Fibroblast of the aortic adventitia (primary cell): ENCODE results near the gene EFNA5. TPM values are rescaled to one million over a fixed set of nuclear protein-coding genes. Genes with fewer than 3 reads are reported as not detected.
A peak's percentile ranks its signal among the peaks of the same experiment; 100 is the strongest.

ENCODE experiments used
- DNase-seq: peaks from one replicate; pipeline ENCODE4 v3.0.0-alpha.2; 2010; ENCODE audit warnings: low read depth
- H3K4me3 ChIP-seq: 2 replicates; pipeline ENCODE4 v1.5.1; 2011; ENCODE audit warnings: low read depth, mild to moderate bottlenecking, control low read depth, low read length, moderate library complexity
- total RNA-seq: library from RNA; depleted of rRNA; stranded (reverse); fragments of >200 nt; gene quantifications from 2 replicates; pipeline ENCODE4 v1.2.3, GENCODE V29; 2012; ENCODE audit warnings: low replicate concordance
- TF ChIP-seq, protein P1 (sequence below): IDR thresholded peaks from 2 replicates; pipeline ENCODE4 v1.5.1; 2011; ENCODE audit warnings: mild to moderate bottlenecking, low read length, control low read depth, inconsistent platforms; ENCODE audit not compliant: insufficient read depth

EFNA5 gene
- total RNA-seq, 1 donor, result 33.1 TPM

DNA sequence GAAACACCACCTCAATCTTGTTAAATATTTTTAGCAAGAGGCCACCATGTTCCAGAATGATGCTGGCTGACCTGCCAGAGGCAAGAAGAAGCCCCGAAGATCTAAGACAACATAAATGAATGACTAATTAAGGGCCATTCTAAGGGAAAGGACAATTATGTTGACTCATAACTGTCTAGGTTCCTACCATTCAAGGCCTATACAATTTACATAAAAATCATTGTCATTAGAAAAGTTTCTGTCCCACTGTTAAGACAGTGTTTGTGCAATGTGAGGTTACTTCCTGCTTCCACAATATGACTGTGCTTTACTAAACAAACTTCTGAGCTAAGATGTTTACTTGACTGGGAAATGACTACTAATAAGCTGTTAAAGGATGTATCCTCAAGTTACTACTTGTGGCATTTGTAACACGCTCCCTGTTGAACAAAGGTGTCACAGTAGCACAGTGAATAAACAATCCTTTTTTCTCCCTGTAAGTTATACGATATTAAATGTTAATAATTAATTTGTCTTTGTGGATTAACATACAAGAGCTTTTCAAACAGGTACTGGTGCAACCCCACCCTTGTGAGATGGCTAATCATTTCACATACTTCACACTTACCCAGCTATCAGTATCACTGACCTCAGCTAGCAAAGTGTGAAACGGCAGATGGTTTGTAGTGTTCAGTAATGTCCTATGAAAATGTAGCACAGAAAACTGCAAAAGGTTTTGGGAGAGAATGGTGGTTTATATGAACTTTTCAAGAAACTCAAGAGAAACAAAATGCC lies 195.8 kb downstream of the EFNA5 start:
- H3K4me3 ChIP-seq, result no peak overlapping the region
- DNase-seq, result no peak
- TF ChIP-seq, protein P1, sequence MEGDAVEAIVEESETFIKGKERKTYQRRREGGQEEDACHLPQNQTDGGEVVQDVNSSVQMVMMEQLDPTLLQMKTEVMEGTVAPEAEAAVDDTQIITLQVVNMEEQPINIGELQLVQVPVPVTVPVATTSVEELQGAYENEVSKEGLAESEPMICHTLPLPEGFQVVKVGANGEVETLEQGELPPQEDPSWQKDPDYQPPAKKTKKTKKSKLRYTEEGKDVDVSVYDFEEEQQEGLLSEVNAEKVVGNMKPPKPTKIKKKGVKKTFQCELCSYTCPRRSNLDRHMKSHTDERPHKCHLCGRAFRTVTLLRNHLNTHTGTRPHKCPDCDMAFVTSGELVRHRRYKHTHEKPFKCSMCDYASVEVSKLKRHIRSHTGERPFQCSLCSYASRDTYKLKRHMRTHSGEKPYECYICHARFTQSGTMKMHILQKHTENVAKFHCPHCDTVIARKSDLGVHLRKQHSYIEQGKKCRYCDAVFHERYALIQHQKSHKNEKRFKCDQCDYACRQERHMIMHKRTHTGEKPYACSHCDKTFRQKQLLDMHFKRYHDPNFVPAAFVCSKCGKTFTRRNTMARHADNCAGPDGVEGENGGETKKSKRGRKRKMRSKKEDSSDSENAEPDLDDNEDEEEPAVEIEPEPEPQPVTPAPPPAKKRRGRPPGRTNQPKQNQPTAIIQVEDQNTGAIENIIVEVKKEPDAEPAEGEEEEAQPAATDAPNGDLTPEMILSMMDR, result no peak

DNA sequence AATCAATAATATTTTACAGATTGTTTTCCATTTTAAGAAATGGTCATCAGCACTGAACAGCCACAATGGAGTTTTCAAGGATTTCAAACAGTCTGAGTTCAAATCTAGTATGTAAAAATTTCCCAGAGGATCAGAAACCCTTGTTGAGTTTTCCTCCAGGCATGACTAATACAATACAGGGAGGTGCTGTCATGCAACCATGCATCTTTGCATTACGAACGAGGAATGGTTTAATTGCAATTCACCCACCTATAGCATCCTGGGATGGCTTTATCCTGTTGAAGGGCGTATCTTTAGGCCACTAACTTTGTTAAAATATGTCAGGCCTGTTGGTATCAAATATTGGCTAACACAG lies 196.4 kb downstream of the EFNA5 start:
- H3K4me3 ChIP-seq, result no peak overlapping the region
- DNase-seq, result no peak
- TF ChIP-seq, protein P1, result no peak

DNA sequence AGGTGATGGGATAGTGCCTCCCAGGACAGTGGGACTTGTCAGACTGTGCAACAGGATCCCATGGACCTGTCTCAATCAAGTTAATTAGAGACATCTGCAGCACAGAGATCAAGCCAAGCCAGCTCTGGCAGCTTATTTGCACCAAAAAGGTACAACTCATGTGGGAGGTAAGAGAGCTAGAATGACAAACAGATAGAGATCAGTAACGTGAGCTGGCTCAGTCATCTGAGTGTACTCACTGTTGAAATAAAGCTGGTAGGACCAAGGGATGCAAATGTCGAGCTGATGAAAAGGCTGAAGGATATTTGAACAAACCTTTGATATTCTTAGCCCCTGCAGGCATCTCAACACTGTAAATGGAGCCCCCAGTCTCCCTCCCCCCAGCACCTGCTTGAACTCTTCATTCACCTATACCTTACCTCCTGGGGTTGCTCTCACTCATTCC lies 198.1 kb downstream of the EFNA5 start:
- TF ChIP-seq, protein P1, result no peak
- DNase-seq, result no peak
- H3K4me3 ChIP-seq, result no peak overlapping the region

DNA sequence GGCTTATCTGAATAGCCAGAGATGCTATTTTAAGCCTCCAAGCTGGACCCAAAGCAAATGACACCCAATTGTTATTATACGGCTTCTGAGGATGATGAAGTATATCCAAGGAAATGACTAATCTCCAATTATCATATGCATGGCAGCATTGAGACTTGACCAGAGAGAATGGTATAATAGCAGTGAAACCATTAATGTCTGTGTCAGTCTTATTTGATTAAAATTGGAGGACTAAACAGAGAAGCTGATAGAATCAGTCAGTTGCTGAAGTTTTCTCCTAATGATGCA lies 200.5 kb downstream of the EFNA5 start:
- TF ChIP-seq, protein P1, result no peak
- DNase-seq, result peak; percentile 15
- H3K4me3 ChIP-seq, result no peak overlapping the region

DNA sequence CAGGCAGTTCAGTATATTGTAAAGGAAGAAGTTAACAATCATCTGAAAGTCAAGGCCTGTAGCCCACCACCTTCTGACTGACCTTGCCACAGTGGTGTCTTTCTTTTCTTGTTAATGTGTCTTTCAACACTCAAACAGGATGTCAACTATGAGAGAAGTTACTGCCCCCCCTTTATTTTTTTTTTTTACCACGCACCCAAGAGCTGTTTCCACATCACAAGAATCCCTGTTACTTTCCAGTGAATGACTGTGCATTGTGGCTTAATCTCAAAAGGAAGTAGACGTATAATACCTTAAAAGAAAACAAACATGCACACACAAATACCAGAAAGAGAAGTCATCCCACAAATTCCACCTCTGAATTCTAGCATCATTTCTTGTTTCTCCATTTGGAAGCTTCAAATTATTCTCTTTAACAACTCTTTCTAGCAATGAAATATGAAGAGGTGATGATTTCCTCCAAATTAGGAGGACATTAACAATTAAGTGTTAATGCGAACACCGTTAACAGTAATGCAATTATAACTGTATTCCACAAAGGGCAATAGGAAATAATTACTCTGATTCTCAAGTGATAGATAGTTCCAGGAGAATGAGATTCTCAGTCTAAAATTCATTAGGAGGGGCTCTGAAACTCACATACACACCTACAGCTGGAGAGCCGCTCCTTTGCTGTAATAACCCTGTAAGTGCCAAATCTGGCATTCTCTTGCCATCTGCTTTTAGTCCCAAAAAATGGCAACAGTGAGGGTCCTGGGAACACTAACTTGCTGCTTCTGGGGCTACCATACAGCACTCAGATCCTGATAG lies 201.0 kb downstream of the EFNA5 start:
- TF ChIP-seq, protein P1, result no peak
- DNase-seq, result peak; percentile 91
- no peak overlapping the region for H3K4me3 ChIP-seq

DNA sequence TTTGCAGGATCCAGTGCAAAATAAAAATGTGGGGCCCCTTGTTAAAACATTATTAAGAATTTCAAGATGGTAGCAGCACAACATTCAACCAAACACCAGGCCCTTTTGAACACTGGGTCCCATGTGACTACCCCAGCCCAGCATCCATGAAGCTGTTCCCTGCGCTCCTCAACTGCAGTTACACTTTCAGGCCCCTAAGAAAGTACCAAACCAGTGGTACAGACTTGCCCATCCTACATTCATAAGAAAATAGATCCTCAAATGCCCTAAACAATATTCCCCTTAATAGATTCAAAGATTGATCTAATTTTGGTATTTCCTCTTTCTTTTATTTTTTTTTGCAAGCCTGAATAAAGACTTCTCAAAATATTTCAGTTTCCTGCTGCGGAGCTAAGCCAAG lies 201.7 kb downstream of the EFNA5 start:
- no peak overlapping the region for H3K4me3 ChIP-seq
- TF ChIP-seq, protein P1, result peak; percentile 20
- no peak for DNase-seq
